K562 (cell line): ENCODE results near the gene PARD6A. TPM values are rescaled to one million over a fixed set of nuclear protein-coding genes. Genes with fewer than 3 reads are reported as not detected.

Experiments
- BDP1 ChIP-seq: IDR thresholded peaks from 3 replicates; pipeline ENCODE4 v1.6.1; 2011; ENCODE audit not compliant: insufficient read length, insufficient read depth
- CHAMP1 ChIP-seq: fragments of 450-650 bp; IDR thresholded peaks from 2 replicates; pipeline ENCODE4 v1.6.1; 2016; ENCODE audit warnings: mild to moderate bottlenecking
- CREM ChIP-seq: IDR thresholded peaks from 2 replicates; pipeline ENCODE4 v1.6.1; 2014; ENCODE audit warnings: antibody characterized with exemption, low read depth
- CTBP1 ChIP-seq: fragments of 450-650 bp; IDR thresholded peaks from 2 replicates; pipeline ENCODE4 v1.6.1; 2016; ENCODE audit warnings: borderline replicate concordance
- ELF4 ChIP-seq: fragments of 450-650 bp; formaldehyde crosslinking; IDR thresholded peaks from 2 replicates; pipeline ENCODE4 v1.4.0; 2022; ENCODE audit warnings: missing genetic modification characterization
- ETS2 ChIP-seq: IDR thresholded peaks from 2 replicates; pipeline ENCODE4 v1.6.1; 2016; ENCODE audit warnings: borderline replicate concordance, missing genetic modification characterization, mild to moderate bottlenecking, moderate library complexity, missing compliant biosample characterization; ENCODE audit not compliant: poor library complexity, severe bottlenecking
- ETV1 ChIP-seq: fragments of 450-650 bp; conservative IDR thresholded peaks from 2 replicates; pipeline ENCODE4 v1.6.1; 2016; ENCODE audit warnings: missing genetic modification characterization, control low read depth, low read depth, missing compliant biosample characterization
- FOXA3 ChIP-seq, 2 experiments: fragments of 450-650 bp in 1 of 2; sonication (generic) in 1 of 2; formaldehyde crosslinking; IDR thresholded peaks in 1 of 2; conservative IDR thresholded peaks in 1 of 2; 2 replicates each; pipeline versions ENCODE4 v1.4.0 to v1.8.0; 2020 to 2022; ENCODE audit warnings: mild to moderate bottlenecking in 2 of 2, missing genetic modification reagents in 1 of 2
- NCOA6 ChIP-seq: fragments of 450-650 bp; IDR thresholded peaks from 2 replicates; pipeline ENCODE4 v1.6.1; 2017; ENCODE audit warnings: mild to moderate bottlenecking
- NFRKB ChIP-seq: fragments of 450-650 bp; IDR thresholded peaks from 2 replicates; pipeline ENCODE4 v1.6.1; 2016; ENCODE audit warnings: low read depth
- RB1 ChIP-seq: fragments of 450-650 bp; IDR thresholded peaks from 2 replicates; pipeline ENCODE4 v1.6.1; 2017; ENCODE audit warnings: low read depth, mild to moderate bottlenecking
- RFX7 ChIP-seq: fragments of 250-450 bp; sonication (Bioruptor Pico); IDR thresholded peaks from 2 replicates; pipeline ENCODE4 v1.5.1; 2021; ENCODE audit warnings: mild to moderate bottlenecking
- SMAD2 ChIP-seq: fragments of 150-350 bp; IDR thresholded peaks from 2 replicates; pipeline ENCODE4 v1.6.1; 2014; ENCODE audit warnings: low read depth, mild to moderate bottlenecking, low read length
- ZC3H4 ChIP-seq: sonication (generic); formaldehyde crosslinking; IDR thresholded peaks from 2 replicates; pipeline ENCODE4 v1.9.0; 2021; ENCODE audit warnings: missing genetic modification reagents, borderline replicate concordance
- ZNF174 ChIP-seq: fragments of 250-450 bp; sonication (Bioruptor Pico); IDR thresholded peaks from 2 replicates; pipeline ENCODE4 v1.4.0; 2020; ENCODE audit warnings: mild to moderate bottlenecking
- polyA plus RNA-seq, 8 experiments: library from polyadenylated mRNA; depleted of rRNA in 4 of 8; stranded (reverse) in 5 of 8; unstranded in 3 of 8; fragments of >200 nt; fragmentation: Nextera tagmentation in 2 of 8; fragmentation: Illumina TruSeq in 1 of 8; extraction: Ambion mirVana in 2 of 8; extraction: Trizol in 1 of 8; gene quantifications; 2 replicates each; pipeline versions ENCODE4 v1.2.1 to v1.2.3, GENCODE V29; 2011 to 2014; ENCODE audit warnings: inconsistent platforms in 1 of 8, missing spikeins in 1 of 8
- total RNA-seq, 7 experiments: library from RNA; depleted of rRNA in 6 of 7; stranded (reverse); fragments of >200 nt in 6 of 7; fragmentation: Illumina TruSeq in 2 of 7; extraction: Trizol in 2 of 7; gene quantifications; 2 replicates each; pipeline versions ENCODE4 v1.2.1 to v1.2.3, GENCODE V29; 2011 to 2021; ENCODE audit warnings: low replicate concordance in 1 of 7
- TF ChIP-seq, protein P1 (sequence below): fragments of 250-450 bp; sonication (Bioruptor Pico); IDR thresholded peaks from 2 replicates; pipeline ENCODE4 v1.4.0; 2020; ENCODE audit warnings: borderline replicate concordance
- TF ChIP-seq, protein P2 (sequence below): sonication (generic); formaldehyde crosslinking; IDR thresholded peaks from 2 replicates; pipeline ENCODE4 v1.8.1; 2023; ENCODE audit warnings: mild to moderate bottlenecking, missing genetic modification reagents, moderate library complexity
- TF ChIP-seq, protein P3 (sequence below), 2 experiments: fragments of 250-450 bp in 1 of 2; fragments of 450-650 bp in 1 of 2; sonication (Bioruptor Pico) in 1 of 2; IDR thresholded peaks; 2 replicates each; pipeline versions ENCODE4 v1.6.1 to v1.8.0; 2016 to 2021; ENCODE audit warnings: mild to moderate bottlenecking in 2 of 2, moderate library complexity in 2 of 2, missing compliant biosample characterization in 1 of 2, missing genetic modification characterization in 1 of 2
- TF ChIP-seq, protein P4 (sequence below): fragments of 450-650 bp; IDR thresholded peaks from 2 replicates; pipeline ENCODE4 v1.7.0; 2016; ENCODE audit warnings: borderline replicate concordance

PARD6A gene
- total and polyA plus RNA-seq, 9 of the 15 experiments (the other 6 are each of a cell fraction or from before 2014, with no cell fraction given) = 0.04 to 2.0 (median 0.44) TPM

GRCh38 chr16:67659675-67660563 is 841 bp upstream of the PARD6A start, which contains the start of gene ACD (continued):
- TF ChIP-seq, protein P1, sequence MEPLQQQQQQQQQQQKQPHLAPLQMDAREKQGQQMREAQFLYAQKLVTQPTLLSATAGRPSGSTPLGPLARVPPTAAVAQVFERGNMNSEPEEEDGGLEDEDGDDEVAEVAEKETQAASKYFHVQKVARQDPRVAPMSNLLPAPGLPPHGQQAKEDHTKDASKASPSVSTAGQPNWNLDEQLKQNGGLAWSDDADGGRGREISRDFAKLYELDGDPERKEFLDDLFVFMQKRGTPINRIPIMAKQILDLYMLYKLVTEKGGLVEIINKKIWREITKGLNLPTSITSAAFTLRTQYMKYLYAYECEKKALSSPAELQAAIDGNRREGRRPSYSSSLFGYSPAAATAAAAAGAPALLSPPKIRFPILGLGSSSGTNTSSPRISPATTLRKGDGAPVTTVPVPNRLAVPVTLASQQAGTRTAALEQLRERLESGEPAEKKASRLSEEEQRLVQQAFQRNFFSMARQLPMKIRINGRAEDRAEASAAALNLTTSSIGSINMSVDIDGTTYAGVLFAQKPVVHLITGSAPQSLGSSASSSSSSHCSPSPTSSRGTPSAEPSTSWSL (CRISPR knock-in tag) = 0 out of 2 replicates have a peak, but pooled peaks have one; percentile 7
- TF ChIP-seq, protein P2, sequence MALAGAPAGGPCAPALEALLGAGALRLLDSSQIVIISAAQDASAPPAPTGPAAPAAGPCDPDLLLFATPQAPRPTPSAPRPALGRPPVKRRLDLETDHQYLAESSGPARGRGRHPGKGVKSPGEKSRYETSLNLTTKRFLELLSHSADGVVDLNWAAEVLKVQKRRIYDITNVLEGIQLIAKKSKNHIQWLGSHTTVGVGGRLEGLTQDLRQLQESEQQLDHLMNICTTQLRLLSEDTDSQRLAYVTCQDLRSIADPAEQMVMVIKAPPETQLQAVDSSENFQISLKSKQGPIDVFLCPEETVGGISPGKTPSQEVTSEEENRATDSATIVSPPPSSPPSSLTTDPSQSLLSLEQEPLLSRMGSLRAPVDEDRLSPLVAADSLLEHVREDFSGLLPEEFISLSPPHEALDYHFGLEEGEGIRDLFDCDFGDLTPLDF = no peak
- TF ChIP-seq CHAMP1 (no peak), CREM (no peak), ETV1 (tag) (0 out of 2 replicates have a peak, but pooled peaks have one; percentile 41), FOXA3 (CRISPR knock-in tag; conservative IDR thresholded peaks at IDR 0.05 in 1 of 2, IDR thresholded peaks at IDR 0.05 in 1 of 2) (0 out of 4 replicates have a peak, but pooled peaks of 1 of the 2 experiments have one; percentile 12), ETS2 (tag) (peak; percentile 2), ZC3H4 (CRISPR knock-in tag) (no peak), ELF4 (CRISPR knock-in tag) (no peak), RFX7 (CRISPR knock-in tag) (no peak), NFRKB (no peak), RB1 (peak; percentile 82), ZNF174 (CRISPR knock-in tag) (no peak), BDP1 (no peak), CTBP1 (peak; percentile 12; the same call in 1 of the 2 replicates), SMAD2 (no peak), NCOA6 (peak; percentile 36; the same call in 1 of the 2 replicates)
- TF ChIP-seq, protein P3, sequence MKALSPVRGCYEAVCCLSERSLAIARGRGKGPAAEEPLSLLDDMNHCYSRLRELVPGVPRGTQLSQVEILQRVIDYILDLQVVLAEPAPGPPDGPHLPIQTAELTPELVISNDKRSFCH (CRISPR knock-in tag; IDR thresholded peaks at IDR 0.05) = no peak
- TF ChIP-seq, protein P3 (tag; IDR thresholded peaks at IDR 0.05) = no peak
- TF ChIP-seq, protein P4, sequence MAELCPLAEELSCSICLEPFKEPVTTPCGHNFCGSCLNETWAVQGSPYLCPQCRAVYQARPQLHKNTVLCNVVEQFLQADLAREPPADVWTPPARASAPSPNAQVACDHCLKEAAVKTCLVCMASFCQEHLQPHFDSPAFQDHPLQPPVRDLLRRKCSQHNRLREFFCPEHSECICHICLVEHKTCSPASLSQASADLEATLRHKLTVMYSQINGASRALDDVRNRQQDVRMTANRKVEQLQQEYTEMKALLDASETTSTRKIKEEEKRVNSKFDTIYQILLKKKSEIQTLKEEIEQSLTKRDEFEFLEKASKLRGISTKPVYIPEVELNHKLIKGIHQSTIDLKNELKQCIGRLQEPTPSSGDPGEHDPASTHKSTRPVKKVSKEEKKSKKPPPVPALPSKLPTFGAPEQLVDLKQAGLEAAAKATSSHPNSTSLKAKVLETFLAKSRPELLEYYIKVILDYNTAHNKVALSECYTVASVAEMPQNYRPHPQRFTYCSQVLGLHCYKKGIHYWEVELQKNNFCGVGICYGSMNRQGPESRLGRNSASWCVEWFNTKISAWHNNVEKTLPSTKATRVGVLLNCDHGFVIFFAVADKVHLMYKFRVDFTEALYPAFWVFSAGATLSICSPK = no peak
